ENCODE results near the gene NOL9. TPM values are rescaled to one million over a fixed set of nuclear protein-coding genes. Genes with fewer than 3 reads are reported as not detected.

NOL9 gene
- total and polyA plus RNA-seq, 2 of the 13 experiments (the other 11 are each of a cell fraction or from before 2014, with no cell fraction given): 18.0 to 24.7 TPM

DNA sequence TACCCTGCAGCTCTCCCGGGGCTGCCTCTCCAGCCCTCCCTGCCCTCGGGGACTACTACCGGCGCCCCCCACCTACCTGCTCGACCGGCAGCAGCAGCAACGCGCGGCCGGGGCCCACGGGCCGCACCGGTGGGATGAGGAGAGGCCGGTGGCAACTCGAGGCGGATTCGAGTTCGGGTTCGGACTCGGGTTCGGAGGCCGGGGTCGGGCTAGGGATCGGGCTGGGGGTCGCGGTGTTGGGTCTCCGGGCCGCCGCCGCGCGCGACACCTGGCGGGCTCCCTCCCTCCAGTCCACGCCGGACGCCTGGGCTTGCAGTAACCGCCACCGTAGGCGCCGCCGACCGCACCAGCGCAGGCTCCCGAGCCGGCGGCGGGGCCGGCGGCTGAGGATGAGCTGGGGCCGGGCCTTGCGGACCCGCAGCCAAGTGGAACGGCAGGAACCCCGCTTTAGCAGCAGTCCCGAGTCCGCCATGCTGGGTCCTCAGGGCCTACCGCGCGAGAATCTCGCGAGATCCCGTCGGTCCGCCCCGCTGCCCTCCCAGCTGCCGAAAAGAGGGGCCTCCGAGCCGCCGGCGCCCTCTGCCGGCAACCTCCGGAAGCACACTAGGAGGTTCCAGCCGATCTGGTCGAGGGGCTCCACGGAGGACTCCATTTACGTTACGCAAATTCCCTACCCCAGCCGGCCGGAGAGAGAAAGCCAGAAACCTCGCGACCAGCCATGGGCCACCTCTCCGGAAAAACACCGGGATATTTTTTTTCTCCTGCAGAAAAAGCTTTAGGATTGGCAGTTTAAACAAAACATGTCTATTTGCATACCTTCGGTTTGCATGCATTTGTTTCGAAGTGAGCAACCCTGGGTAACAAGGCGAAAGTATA lies at the start of gene NOL9 (continued):
- no peak for TF ChIP-seq HNF4G (IDR thresholded peaks at IDR 0.05; ENCODE audit: borderline replicate concordance, low read depth, low read length)
- TF ChIP-seq HNF4G (CRISPR knock-in tag; IDR thresholded peaks at IDR 0.05; ENCODE audit: borderline replicate concordance, low read depth): no peak; the same call in 1 of the 2 replicates
- peak; percentile 67 for TF ChIP-seq STAG1 (CRISPR knock-in tag; IDR thresholded peaks at IDR 0.05)
- TF ChIP-seq RARG (CRISPR knock-in tag; IDR thresholded peaks at IDR 0.05; ENCODE audit: low read depth): no peak
- TF ChIP-seq, protein P1, sequence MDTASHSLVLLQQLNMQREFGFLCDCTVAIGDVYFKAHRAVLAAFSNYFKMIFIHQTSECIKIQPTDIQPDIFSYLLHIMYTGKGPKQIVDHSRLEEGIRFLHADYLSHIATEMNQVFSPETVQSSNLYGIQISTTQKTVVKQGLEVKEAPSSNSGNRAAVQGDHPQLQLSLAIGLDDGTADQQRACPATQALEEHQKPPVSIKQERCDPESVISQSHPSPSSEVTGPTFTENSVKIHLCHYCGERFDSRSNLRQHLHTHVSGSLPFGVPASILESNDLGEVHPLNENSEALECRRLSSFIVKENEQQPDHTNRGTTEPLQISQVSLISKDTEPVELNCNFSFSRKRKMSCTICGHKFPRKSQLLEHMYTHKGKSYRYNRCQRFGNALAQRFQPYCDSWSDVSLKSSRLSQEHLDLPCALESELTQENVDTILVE (CRISPR knock-in tag; IDR thresholded peaks at IDR 0.05): peak; percentile 70; the same call in 1 of the 2 replicates
- TF ChIP-seq, protein P2, sequence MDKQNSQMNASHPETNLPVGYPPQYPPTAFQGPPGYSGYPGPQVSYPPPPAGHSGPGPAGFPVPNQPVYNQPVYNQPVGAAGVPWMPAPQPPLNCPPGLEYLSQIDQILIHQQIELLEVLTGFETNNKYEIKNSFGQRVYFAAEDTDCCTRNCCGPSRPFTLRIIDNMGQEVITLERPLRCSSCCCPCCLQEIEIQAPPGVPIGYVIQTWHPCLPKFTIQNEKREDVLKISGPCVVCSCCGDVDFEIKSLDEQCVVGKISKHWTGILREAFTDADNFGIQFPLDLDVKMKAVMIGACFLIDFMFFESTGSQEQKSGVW (CRISPR knock-in tag; IDR thresholded peaks at IDR 0.05; ENCODE audit: borderline replicate concordance): no peak
- no peak for TF ChIP-seq HNRNPUL1 (IDR thresholded peaks at IDR 0.05; ENCODE audit: low read depth, low read length)
- TF ChIP-seq ZNF775 (CRISPR knock-in tag; IDR thresholded peaks at IDR 0.05; ENCODE audit: borderline replicate concordance): no peak
- TF ChIP-seq MED8 (CRISPR knock-in tag; IDR thresholded peaks at IDR 0.05; ENCODE audit: insufficient replicate concordance): peak; percentile 72
- no peak; the same call in 1 of the 2 replicates for TF ChIP-seq ZNF746 (CRISPR knock-in tag; IDR thresholded peaks at IDR 0.05)
- TF ChIP-seq, protein P3, sequence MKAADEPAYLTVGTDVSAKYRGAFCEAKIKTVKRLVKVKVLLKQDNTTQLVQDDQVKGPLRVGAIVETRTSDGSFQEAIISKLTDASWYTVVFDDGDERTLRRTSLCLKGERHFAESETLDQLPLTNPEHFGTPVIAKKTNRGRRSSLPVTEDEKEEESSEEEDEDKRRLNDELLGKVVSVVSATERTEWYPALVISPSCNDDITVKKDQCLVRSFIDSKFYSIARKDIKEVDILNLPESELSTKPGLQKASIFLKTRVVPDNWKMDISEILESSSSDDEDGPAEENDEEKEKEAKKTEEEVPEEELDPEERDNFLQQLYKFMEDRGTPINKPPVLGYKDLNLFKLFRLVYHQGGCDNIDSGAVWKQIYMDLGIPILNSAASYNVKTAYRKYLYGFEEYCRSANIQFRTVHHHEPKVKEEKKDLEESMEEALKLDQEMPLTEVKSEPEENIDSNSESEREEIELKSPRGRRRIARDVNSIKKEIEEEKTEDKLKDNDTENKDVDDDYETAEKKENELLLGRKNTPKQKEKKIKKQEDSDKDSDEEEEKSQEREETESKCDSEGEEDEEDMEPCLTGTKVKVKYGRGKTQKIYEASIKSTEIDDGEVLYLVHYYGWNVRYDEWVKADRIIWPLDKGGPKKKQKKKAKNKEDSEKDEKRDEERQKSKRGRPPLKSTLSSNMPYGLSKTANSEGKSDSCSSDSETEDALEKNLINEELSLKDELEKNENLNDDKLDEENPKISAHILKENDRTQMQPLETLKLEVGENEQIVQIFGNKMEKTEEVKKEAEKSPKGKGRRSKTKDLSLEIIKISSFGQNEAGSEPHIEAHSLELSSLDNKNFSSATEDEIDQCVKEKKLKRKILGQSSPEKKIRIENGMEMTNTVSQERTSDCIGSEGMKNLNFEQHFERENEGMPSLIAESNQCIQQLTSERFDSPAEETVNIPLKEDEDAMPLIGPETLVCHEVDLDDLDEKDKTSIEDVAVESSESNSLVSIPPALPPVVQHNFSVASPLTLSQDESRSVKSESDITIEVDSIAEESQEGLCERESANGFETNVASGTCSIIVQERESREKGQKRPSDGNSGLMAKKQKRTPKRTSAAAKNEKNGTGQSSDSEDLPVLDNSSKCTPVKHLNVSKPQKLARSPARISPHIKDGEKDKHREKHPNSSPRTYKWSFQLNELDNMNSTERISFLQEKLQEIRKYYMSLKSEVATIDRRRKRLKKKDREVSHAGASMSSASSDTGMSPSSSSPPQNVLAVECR (CRISPR knock-in tag; IDR thresholded peaks at IDR 0.05; ENCODE audit: borderline replicate concordance): peak; percentile 89
- no peak for TF ChIP-seq ZNF274 (CRISPR knock-in tag; IDR thresholded peaks at IDR 0.05)
- TF ChIP-seq BRD4 (CRISPR knock-in tag; IDR thresholded peaks at IDR 0.05): peak; percentile 74
- TF ChIP-seq, protein P4, sequence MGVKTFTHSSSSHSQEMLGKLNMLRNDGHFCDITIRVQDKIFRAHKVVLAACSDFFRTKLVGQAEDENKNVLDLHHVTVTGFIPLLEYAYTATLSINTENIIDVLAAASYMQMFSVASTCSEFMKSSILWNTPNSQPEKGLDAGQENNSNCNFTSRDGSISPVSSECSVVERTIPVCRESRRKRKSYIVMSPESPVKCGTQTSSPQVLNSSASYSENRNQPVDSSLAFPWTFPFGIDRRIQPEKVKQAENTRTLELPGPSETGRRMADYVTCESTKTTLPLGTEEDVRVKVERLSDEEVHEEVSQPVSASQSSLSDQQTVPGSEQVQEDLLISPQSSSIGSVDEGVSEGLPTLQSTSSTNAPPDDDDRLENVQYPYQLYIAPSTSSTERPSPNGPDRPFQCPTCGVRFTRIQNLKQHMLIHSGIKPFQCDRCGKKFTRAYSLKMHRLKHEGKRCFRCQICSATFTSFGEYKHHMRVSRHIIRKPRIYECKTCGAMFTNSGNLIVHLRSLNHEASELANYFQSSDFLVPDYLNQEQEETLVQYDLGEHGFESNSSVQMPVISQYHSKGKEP (CRISPR knock-in tag; IDR thresholded peaks at IDR 0.05): no peak
- TF ChIP-seq MAFF (IDR thresholded peaks at IDR 0.05; ENCODE audit: low read depth, low read length): no peak
- no peak for TF ChIP-seq SRF (IDR thresholded peaks at IDR 0.05; ENCODE audit: low read depth, low read length)
